NCI-H187 (cell line): ENCODE data around the gene CDC42EP4.

ENCODE experiments used
- DNase-seq, 2 experiments: peaks; one replicate each; lab custom pipeline; 2025; lab: John Stamatoyannopoulos, UW

Gene CDC42EP4

DNA sequence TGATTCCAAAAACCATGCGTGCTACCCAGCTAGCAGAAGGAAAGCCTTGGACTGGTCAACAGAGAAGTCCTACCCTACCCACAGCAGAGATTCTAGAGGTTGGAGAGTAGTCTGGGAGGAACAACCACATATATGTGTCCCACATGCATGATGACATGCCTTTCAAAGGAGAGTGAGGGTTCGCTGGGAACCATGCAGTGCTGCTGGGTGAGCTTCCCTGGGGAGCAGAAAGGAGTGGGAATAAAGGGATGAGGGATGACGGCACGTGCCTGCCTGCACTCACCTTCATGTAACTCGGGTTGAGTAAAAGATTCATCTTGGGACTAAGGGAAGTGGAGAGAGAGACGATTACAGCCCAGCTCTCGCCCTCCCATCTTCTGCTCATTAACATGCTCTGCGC, 59.9 kb downstream of the CDC42EP4 start:
- DNase-seq: no peak

DNA sequence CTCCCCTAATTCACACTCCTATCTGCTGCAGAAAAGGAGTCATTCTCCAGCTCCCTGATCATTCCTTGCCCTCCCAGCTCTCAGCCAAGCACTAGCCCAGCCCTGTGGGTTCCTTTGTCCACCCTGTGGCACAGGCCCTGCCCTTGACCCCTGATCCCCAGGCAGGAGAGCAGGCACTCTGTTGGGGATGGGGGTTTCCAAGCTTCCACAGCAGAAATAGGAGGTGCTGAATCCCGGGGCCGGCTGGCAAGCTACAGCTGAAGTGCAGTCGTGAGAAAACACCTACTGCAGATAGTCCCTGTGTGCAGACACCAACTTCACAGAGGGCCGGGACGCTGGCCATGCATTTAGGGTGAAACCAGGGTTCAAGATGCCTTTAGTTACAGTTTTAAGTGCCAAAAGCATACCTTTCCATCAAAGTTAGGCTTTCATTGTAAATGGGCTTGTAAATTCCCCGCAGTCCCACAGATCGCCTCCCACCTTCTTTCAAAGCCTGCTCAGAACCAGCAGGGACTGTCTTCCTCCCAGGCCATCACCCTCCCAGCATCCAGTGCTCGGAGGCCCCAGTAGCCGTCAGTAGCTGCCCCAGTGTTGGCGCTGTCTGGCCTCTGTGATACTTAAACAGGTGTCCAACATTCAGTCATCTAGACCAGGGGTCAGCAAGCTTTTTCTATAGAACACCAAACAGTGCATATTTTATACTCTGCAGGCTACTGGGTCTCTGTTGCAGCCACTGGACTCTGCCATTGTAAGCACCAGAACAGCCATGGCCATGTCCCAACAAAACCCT, 60.8 kb downstream of the CDC42EP4 start:
- no peak for DNase-seq

DNA sequence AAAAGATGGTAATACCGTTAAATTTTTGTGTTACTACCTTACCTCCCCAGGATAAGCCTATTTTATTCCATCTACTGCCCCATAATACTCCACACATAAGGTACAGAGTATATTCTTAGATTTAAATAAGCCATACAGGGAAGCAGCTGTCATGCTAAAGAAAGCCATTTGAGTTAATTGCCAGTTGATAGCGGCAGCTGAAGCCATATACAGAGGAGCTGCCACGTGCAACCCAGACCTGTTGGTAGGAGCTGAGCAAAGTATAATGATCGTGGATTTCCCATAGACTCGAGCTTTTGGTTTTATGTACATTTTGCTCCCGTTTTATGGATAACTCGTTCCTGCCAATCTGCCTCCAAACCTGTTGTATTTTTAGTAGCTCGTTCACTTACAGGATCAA, 62.1 kb downstream of the CDC42EP4 start:
- DNase-seq: no peak

DNA sequence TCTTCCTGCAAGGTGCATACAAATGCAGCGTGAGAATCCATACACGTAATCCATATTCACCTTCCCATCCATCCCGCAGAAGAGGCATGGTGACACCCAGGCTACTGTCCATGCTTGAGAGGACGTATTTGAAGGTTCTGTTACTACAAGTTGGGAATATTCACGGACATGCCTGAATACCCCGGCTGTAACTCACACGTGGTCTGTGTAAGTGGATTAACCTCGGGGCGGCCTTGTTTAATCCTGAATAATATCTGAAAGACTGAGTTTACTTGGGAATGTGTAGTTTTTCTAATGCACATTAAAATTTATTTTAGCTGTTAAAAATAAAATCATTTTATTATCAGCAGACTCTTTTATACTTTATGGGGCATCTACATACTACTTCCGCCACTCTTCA, 63.3 kb downstream of the CDC42EP4 start:
- no peak for DNase-seq

DNA sequence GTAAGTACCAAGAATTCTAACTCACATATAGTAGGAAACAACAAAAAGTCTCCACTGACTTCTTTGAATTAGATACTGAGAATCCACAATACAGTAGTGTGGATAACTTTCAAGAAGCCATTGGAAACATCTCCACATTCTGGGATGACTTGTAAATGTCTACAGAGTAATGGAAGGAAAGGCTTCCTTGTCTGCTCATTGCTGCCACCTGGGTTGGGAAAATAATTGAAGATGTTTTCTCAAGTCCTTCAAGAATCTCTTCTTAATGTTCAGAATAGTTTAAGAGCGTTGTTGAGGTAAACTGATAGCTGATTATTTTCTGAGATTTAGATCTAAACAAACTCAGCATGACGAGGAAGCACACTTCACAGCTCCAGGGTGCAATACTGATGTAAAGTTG, 64.1 kb downstream of the CDC42EP4 start:
- no peak for DNase-seq

DNA sequence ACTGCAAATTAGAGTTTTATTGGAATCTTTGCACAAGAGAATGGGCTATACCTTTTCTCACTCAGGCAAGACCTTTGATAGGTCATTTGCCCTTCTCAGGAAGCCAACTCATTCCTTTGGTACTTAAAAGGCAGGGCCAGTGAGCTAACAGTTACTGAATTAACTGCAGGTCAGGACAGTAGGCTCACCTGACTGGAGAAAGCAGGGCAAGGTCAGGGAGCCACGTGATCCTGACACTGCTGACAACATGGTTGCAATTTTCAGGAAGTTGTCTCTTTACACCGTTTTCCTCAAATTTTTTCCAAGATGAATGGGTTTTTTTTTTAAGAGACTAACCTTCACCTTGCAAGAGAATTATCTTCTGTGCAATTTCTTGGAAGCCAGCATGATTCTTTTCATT, 71.2 kb downstream of the CDC42EP4 start:
- DNase-seq: no peak

DNA sequence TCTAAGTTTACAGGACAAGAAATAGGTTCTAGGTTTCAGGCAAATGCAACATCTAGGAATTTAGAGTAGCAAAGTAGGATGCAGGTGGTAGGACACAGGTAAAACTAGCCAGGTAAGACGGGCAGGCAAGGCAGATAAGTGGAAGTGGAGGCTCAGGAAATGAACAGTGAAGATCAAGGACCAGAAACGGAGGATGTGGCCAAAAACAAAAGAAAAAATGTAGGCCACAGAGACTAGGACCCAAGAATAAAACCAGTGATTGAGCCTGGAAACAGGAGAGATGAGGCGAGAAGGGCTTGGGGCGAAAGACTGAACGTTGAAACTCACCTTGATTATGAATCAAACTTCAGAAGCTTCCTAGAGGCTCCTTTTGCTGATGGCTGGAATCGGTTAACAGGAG, 74.1 kb downstream of the CDC42EP4 start:
- no peak for DNase-seq

DNA sequence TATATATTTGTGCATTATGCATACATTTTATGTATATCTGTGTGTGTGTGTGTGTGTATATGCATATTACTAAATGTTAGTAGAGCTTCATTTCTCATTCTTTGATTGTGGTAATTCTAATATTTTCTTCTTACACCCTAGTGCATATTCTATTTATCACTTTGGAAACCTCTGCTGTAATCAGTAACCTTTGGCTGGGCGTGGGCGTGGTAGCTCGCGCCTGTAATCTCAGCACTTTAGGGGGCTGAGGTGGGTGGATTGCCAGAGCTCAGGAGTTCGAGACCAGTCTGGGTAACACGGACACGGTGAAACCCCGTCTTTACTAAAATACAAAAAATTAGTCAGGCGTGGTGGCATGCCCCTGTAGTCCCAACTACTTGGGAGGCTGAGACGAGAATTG, 77.1 kb downstream of the CDC42EP4 start:
- no peak for DNase-seq
